ENCODE data around the gene ENTPD2.

The ENTPD2 gene

DNA sequence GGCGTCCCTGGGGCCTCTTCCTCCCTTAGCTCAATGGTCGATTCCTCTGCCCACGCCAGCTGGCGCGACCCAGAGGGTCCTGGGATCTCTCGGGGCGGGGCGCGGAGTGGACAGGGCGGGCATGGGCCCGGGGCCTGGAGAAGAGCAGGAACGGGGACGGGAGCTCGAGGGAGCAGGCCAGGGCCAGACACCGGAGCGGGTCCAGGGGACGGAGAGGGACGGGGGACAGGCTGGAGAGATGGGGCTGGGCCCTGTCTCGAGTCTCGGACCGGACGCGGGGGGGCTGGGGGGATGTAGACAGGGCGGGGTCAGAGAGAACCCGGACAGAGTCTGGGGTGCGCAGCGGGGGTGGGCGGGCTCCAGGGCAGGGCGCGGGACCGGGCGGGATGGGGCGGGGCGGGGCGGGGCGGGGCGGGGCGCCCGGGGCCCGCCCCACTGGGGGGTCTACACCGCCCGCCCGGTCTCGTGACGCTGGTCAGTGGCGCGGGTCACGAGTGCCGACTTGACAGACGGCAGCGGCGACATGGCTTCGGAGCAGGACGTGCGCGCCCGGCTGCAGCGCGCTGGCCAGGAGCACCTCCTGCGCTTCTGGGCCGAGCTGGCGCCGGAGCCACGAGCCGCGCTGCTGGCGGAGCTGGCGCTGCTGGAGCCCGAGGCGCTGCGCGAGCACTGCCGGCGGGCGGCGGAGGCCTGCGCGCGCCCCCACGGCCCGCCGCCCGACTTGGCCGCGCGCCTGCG, 23.3 kb upstream of the ENTPD2 start, which contains the start of gene UAP1L1 (continued):
- TF ChIP-seq ZNF324 (tag by site-specific recombination; IDR thresholded peaks at IDR 0.05) (no peak), ZNF214 (tag by site-specific recombination; IDR thresholded peaks at IDR 0.05; ENCODE audit: borderline replicate concordance) (no peak), ZNF10 (tag by site-specific recombination; IDR thresholded peaks at IDR 0.05) (no peak), ZNF335 (tag by site-specific recombination; conservative IDR thresholded peaks at IDR 0.05) (peak; percentile 75), ZNF19 (tag by site-specific recombination; IDR thresholded peaks at IDR 0.05; ENCODE audit: low read depth) (no peak), ZNF791 (tag by site-specific recombination; IDR thresholded peaks at IDR 0.05) (no peak), ZNF558 (tag by site-specific recombination; IDR thresholded peaks at IDR 0.05) (no peak), ZNF174 (tag by site-specific recombination; IDR thresholded peaks at IDR 0.05) (no peak), ZNF221 (tag by site-specific recombination; IDR thresholded peaks at IDR 0.05; ENCODE audit: borderline replicate concordance) (no peak), REPIN1 (tag by site-specific recombination; IDR thresholded peaks at IDR 0.05; ENCODE audit: low read depth) (no peak), BCL11A (tag by site-specific recombination; IDR thresholded peaks at IDR 0.05; ENCODE audit: low read depth) (no peak), ZNF623 (tag by site-specific recombination; IDR thresholded peaks at IDR 0.05) (no peak), KLF1 (tag by site-specific recombination; IDR thresholded peaks at IDR 0.05) (peak; percentile 64), ZNF768 (tag by site-specific recombination; IDR thresholded peaks at IDR 0.05) (no peak), PRDM1 (tag by site-specific recombination; IDR thresholded peaks at IDR 0.05) (no peak), GLI4 (tag by site-specific recombination; IDR thresholded peaks at IDR 0.05) (no peak), ZNF211 (tag by site-specific recombination; IDR thresholded peaks at IDR 0.05; ENCODE audit: low read depth) (no peak), ZNF169 (tag by site-specific recombination; IDR thresholded peaks at IDR 0.05) (no peak), ZNF416 (tag by site-specific recombination; IDR thresholded peaks at IDR 0.05) (no peak), ZNF521 (tag by site-specific recombination; IDR thresholded peaks at IDR 0.05) (no peak)
- TF ChIP-seq, protein P1, sequence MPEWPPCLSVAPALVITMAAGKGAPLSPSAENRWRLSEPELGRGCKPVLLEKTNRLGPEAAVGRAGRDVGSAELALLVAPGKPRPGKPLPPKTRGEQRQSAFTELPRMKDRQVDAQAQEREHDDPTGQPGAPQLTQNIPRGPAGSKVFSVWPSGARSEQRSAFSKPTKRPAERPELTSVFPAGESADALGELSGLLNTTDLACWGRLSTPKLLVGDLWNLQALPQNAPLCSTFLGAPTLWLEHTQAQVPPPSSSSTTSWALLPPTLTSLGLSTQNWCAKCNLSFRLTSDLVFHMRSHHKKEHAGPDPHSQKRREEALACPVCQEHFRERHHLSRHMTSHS (tag by site-specific recombination; IDR thresholded peaks at IDR 0.05), result no peak
- TF ChIP-seq, protein P2, sequence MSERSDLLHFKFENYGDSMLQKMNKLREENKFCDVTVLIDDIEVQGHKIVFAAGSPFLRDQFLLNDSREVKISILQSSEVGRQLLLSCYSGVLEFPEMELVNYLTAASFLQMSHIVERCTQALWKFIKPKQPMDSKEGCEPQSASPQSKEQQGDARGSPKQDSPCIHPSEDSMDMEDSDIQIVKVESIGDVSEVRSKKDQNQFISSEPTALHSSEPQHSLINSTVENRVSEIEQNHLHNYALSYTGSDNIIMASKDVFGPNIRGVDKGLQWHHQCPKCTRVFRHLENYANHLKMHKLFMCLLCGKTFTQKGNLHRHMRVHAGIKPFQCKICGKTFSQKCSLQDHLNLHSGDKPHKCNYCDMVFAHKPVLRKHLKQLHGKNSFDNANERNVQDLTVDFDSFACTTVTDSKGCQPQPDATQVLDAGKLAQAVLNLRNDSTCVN (tag by site-specific recombination; optimal IDR thresholded peaks at IDR 0.05), result peak; percentile 55
- TF ChIP-seq, protein P3, sequence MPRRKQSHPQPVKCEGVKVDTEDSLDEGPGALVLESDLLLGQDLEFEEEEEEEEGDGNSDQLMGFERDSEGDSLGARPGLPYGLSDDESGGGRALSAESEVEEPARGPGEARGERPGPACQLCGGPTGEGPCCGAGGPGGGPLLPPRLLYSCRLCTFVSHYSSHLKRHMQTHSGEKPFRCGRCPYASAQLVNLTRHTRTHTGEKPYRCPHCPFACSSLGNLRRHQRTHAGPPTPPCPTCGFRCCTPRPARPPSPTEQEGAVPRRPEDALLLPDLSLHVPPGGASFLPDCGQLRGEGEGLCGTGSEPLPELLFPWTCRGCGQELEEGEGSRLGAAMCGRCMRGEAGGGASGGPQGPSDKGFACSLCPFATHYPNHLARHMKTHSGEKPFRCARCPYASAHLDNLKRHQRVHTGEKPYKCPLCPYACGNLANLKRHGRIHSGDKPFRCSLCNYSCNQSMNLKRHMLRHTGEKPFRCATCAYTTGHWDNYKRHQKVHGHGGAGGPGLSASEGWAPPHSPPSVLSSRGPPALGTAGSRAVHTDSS (tag by site-specific recombination; IDR thresholded peaks at IDR 0.05), result no peak
- TF ChIP-seq, protein P4, sequence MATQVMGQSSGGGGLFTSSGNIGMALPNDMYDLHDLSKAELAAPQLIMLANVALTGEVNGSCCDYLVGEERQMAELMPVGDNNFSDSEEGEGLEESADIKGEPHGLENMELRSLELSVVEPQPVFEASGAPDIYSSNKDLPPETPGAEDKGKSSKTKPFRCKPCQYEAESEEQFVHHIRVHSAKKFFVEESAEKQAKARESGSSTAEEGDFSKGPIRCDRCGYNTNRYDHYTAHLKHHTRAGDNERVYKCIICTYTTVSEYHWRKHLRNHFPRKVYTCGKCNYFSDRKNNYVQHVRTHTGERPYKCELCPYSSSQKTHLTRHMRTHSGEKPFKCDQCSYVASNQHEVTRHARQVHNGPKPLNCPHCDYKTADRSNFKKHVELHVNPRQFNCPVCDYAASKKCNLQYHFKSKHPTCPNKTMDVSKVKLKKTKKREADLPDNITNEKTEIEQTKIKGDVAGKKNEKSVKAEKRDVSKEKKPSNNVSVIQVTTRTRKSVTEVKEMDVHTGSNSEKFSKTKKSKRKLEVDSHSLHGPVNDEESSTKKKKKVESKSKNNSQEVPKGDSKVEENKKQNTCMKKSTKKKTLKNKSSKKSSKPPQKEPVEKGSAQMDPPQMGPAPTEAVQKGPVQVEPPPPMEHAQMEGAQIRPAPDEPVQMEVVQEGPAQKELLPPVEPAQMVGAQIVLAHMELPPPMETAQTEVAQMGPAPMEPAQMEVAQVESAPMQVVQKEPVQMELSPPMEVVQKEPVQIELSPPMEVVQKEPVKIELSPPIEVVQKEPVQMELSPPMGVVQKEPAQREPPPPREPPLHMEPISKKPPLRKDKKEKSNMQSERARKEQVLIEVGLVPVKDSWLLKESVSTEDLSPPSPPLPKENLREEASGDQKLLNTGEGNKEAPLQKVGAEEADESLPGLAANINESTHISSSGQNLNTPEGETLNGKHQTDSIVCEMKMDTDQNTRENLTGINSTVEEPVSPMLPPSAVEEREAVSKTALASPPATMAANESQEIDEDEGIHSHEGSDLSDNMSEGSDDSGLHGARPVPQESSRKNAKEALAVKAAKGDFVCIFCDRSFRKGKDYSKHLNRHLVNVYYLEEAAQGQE (tag by site-specific recombination; IDR thresholded peaks at IDR 0.05), result no peak
- TF ChIP-seq, protein P5, sequence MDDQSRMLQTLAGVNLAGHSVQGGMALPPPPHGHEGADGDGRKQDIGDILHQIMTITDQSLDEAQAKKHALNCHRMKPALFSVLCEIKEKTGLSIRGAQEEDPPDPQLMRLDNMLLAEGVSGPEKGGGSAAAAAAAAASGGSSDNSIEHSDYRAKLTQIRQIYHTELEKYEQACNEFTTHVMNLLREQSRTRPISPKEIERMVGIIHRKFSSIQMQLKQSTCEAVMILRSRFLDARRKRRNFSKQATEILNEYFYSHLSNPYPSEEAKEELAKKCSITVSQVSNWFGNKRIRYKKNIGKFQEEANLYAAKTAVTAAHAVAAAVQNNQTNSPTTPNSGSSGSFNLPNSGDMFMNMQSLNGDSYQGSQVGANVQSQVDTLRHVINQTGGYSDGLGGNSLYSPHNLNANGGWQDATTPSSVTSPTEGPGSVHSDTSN (CRISPR knock-in tag; IDR thresholded peaks at IDR 0.05), result peak; percentile 66; the same call in 1 of the 2 replicates
- TF ChIP-seq, protein P6, sequence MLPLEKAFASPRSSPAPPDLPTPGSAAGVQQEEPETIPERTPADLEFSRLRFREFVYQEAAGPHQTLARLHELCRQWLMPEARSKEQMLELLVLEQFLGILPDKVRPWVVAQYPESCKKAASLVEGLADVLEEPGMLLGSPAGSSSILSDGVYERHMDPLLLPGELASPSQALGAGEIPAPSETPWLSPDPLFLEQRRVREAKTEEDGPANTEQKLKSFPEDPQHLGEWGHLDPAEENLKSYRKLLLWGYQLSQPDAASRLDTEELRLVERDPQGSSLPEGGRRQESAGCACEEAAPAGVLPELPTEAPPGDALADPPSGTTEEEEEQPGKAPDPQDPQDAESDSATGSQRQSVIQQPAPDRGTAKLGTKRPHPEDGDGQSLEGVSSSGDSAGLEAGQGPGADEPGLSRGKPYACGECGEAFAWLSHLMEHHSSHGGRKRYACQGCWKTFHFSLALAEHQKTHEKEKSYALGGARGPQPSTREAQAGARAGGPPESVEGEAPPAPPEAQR (tag by site-specific recombination; IDR thresholded peaks at IDR 0.05), result no peak
- TF ChIP-seq, protein P7, sequence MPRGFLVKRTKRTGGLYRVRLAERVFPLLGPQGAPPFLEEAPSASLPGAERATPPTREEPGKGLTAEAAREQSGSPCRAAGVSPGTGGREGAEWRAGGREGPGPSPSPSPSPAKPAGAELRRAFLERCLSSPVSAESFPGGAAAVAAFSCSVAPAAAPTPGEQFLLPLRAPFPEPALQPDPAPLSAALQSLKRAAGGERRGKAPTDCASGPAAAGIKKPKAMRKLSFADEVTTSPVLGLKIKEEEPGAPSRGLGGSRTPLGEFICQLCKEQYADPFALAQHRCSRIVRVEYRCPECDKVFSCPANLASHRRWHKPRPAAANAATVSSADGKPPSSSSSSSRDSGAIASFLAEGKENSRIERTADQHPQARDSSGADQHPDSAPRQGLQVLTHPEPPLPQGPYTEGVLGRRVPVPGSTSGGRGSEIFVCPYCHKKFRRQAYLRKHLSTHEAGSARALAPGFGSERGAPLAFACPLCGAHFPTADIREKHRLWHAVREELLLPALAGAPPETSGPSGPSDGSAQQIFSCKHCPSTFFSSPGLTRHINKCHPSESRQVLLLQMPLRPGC (tag by site-specific recombination; IDR thresholded peaks at IDR 0.05), result no peak
- TF ChIP-seq, protein P8, sequence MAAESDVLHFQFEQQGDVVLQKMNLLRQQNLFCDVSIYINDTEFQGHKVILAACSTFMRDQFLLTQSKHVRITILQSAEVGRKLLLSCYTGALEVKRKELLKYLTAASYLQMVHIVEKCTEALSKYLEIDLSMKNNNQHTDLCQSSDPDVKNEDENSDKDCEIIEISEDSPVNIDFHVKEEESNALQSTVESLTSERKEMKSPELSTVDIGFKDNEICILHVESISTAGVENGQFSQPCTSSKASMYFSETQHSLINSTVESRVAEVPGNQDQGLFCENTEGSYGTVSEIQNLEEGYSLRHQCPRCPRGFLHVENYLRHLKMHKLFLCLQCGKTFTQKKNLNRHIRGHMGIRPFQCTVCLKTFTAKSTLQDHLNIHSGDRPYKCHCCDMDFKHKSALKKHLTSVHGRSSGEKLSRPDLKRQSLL (tag by site-specific recombination; IDR thresholded peaks at IDR 0.05), result peak; percentile 92
